ENCODE results near the gene ZHX3. TPM values are rescaled to one million over a fixed set of nuclear protein-coding genes. Genes with fewer than 3 reads are reported as not detected.

Gene ZHX3
- total RNA-seq, 4 donors from 2014 or later = 20.1 to 30.0 (median 25.9) TPM

GRCh38 chr20:41213150-41213820, 104.2 kb downstream of the ZHX3 start:
- peaks cover 9% of the 10 kb centered on the region in 2 donors for H3K4me1 ChIP-seq
- no peak for DNase-seq
- ATAC-seq = peak; percentile 58 to 70
- no peaks in the 10 kb centered on the region for H3K36me3 ChIP-seq
- intact Hi-C loops (cut with DNase I; ENCODE audit: low total_unique reads) (no loop called here), in situ Hi-C loops (cut with MboI; ENCODE audit: low sequenced_read_pairs in 4 of 4) (no loop called here)
- no peak overlapping the region for H3K4me3 ChIP-seq
- H3K9me3 ChIP-seq = no peaks in the 10 kb centered on the region
- no peaks in the 10 kb centered on the region for H3K27me3 ChIP-seq
- TF ChIP-seq POLR2A (IDR thresholded peaks at IDR 0.05) (no peak), CTCF (IDR thresholded peaks at IDR 0.05 in 4 of 5, conservative IDR thresholded peaks at IDR 0.05 in 1 of 5) (no peak)
- peak overlapping the region in 2 of 4 donors; percentile 0 to 2 for H3K27ac ChIP-seq

- Histone ChIP-seq H3K27me3 (no peaks in the 10 kb centered on the region), H3K4me1 (peaks cover 0 to 3% of the 10 kb centered on the region in 2 donors), H3K9me3 (no peaks in the 10 kb centered on the region), H3K36me3 (peaks cover 0 to 19% of the 10 kb centered on the region in 2 donors), H3K4me3 (no peak overlapping the region), H3K27ac (no peak overlapping the region)
- ATAC-seq = no peak
- TF ChIP-seq POLR2A (IDR thresholded peaks at IDR 0.05) (no peak), CTCF (IDR thresholded peaks at IDR 0.05 in 4 of 5, conservative IDR thresholded peaks at IDR 0.05 in 1 of 5) (no peak)
- intact Hi-C loops (cut with DNase I; ENCODE audit: low total_unique reads) = no loop called here
- DNase-seq = no peak
- in situ Hi-C loops (cut with MboI; ENCODE audit: low sequenced_read_pairs in 4 of 4) = no loop called here
Measured at GRCh38 chr20:41205313-41205712, 112.2 kb downstream of the ZHX3 start.

GRCh38 chr20:41204304-41205265, 112.9 kb downstream of the ZHX3 start:
- intact Hi-C loops (cut with DNase I; ENCODE audit: low total_unique reads) = no loop called here
- ATAC-seq (no peak), DNase-seq (no peak)
- in situ Hi-C loops (cut with MboI; ENCODE audit: low sequenced_read_pairs in 4 of 4) = no loop called here
- peaks cover 0 to 3% of the 10 kb centered on the region in 2 donors for H3K4me1 ChIP-seq
- H3K27ac ChIP-seq = no peak overlapping the region
- H3K36me3 ChIP-seq = peaks cover 0 to 20% of the 10 kb centered on the region in 2 donors
- H3K27me3 ChIP-seq = no peaks in the 10 kb centered on the region
- no peak overlapping the region for H3K4me3 ChIP-seq
- H3K9me3 ChIP-seq = no peaks in the 10 kb centered on the region
- TF ChIP-seq POLR2A (IDR thresholded peaks at IDR 0.05) (no peak), CTCF (IDR thresholded peaks at IDR 0.05 in 4 of 5, conservative IDR thresholded peaks at IDR 0.05 in 1 of 5) (no peak)

GRCh38 chr20:41203660-41204059, 113.9 kb downstream of the ZHX3 start:
- Histone ChIP-seq H3K27ac (no peak overlapping the region), H3K4me3 (no peak overlapping the region), H3K9me3 (peaks cover 0 to 2% (median 0%) of the 10 kb centered on the region in 3 donors), H3K27me3 (no peaks in the 10 kb centered on the region), H3K4me1 (peaks cover 0 to 3% of the 10 kb centered on the region in 2 donors), H3K36me3 (peaks cover 0 to 29% of the 10 kb centered on the region in 2 donors)
- ATAC-seq (no peak), DNase-seq (no peak)
- intact Hi-C loops (cut with DNase I; ENCODE audit: low total_unique reads) (no loop called here), in situ Hi-C loops (cut with MboI; ENCODE audit: low sequenced_read_pairs in 4 of 4) (no loop called here)
- no peak for TF ChIP-seq CTCF (IDR thresholded peaks at IDR 0.05 in 4 of 5, conservative IDR thresholded peaks at IDR 0.05 in 1 of 5)
- TF ChIP-seq POLR2A (IDR thresholded peaks at IDR 0.05) = no peak
